Jurkat, Clone E6-1 (cell line): ENCODE results near the gene SLC32A1. TPM values are rescaled to one million over a fixed set of nuclear protein-coding genes. Genes with fewer than 3 reads are reported as not detected.
A peak's percentile ranks its signal among the peaks of the same experiment; 100 is the strongest.

Source experiments
- DNase-seq: peaks from one replicate; pipeline ENCODE4 v3.0.0-alpha.2; 2011; ENCODE audit warnings: low read depth, low spot score
- H3K4me3 ChIP-seq: 2 replicates; pipeline ENCODE4 v1.5.1; 2011; ENCODE audit warnings: mild to moderate bottlenecking, low read length, control low read depth, moderate library complexity
- polyA plus RNA-seq: library from polyadenylated mRNA; unstranded; fragments of >200 nt; gene quantifications from one replicate; pipeline ENCODE4 v1.2.1, GENCODE V29; 2012; ENCODE audit warnings: missing spikeins; ENCODE audit not compliant: insufficient read length, insufficient read depth

SLC32A1 gene, protein sequence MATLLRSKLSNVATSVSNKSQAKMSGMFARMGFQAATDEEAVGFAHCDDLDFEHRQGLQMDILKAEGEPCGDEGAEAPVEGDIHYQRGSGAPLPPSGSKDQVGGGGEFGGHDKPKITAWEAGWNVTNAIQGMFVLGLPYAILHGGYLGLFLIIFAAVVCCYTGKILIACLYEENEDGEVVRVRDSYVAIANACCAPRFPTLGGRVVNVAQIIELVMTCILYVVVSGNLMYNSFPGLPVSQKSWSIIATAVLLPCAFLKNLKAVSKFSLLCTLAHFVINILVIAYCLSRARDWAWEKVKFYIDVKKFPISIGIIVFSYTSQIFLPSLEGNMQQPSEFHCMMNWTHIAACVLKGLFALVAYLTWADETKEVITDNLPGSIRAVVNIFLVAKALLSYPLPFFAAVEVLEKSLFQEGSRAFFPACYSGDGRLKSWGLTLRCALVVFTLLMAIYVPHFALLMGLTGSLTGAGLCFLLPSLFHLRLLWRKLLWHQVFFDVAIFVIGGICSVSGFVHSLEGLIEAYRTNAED
- not detected for polyA plus RNA-seq

DNA sequence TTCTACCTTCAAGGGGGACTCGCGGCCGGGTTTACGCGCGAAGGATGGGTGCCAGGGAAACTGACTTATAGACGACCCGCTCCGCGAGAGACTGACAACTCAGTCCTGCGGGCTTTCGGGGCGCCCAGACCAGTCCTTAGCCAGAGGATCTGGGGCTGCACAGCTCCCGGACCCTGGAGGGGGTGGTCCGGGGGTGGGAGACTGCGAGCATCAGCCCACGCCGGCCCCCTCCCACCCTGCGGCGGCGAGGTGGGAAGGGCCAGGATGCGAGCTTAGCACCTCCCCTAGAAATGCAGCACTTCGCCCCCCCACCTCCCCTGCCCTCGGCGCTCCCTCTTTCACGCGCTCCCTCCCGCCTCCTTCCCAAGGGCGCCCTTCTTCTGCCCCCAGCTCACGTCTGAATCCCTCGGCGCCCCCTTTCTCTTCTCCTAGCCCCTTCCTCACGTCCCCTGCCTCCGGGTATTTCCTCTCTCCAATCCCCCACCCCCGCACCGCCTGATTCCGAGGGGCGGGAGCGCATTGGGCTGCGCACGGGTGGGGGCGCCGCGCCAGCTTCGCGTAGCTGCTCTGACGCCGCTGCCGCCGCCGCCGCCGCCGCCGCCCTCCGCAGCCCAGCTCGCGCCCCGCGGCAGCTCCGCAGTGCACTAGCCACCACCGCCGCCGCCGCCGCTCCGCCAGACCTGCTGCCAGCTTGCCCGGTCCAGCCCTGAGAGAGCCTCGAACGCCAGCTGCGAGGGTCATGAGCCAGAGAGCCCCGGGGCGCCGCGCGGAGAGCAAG, at the start of gene SLC32A1:
Gene SLC32A1, plus strand, starts transcription at position 639 of the 778 bp plus-strand sequence. CDS start 239 bp downstream, outside the sequence.
- peak within 1 kb of the TSS; percentile 40 for H3K4me3 ChIP-seq
- DNase-seq = no peak

DNA sequence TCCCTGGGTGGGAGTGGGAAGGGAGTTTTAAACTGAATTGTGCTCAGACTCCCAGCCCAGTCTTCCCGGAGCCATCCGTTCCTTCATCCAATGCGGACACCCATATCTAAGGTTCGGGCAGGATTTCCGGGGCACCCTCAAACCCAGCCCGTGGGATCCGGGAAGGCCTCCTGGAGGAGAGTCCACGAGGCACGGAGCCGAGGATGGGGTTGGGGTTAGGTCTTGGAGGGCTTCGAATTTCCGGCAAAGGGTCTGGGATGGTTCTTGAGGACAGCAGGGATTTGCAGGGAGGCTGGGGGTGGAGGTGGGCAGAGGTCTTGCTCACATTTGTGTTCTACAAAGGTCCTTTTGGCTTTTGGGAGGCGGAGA, 49.5 kb upstream of the SLC32A1 start:
- no peak overlapping the region for H3K4me3 ChIP-seq
- DNase-seq = no peak

DNA sequence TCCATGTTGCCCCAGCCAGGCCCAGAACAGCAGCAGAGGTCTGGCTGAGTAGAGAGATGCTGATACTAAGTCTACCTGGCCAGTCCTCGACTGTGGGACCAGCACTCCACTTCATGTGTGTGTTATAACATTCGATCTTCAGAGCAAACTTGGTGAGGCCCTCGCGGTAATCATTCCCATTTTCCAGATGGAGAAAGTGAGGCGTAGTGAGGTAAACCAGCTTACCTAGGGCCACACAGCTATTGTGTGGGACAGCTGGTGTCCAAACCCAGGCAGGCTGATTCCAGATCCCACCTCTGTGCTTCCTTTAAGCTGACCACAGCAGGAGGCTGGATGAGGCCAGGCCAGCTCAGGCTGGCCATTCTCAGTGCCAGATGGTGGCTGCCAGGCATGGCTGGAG, 47.7 kb upstream of the SLC32A1 start:
- H3K4me3 ChIP-seq = no peak overlapping the region
- DNase-seq = no peak

DNA sequence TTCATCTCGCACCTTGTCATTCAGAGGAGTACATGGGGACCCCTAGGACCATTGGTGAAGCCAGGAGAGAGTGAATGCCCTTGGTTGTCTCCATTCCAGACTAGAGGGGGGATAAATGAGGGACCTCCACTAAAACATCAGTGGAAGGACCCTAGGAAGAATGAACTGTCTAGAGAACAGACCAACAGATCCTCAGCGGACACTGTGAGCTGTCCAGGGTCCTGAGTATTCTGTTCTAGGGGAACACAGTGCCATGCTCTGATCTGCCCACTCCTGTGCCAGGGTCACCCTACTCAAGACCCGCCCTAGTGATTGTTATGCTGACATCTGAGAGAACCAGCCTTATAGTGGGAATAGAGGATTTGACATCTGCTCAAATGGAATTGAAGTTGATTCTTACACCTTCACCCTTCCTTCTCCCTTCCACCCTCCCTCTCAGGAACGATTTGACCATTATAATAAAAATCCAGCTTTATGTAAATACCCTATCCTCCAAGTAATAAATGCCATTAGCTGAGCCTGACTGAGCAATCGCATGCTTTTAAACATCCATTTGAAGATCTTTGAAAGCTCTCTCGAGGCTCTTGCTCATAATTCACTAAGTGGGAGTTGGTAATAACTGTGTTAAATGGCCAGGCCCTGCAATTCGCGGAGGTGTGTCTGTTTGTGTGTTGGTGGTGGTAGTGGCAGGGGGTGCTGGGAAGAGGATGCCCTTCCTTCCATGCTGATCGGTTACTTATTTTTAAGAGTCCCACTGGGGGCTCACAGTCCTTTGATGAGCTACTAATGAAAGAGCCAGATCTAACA, 43.6 kb upstream of the SLC32A1 start:
- no peak overlapping the region for H3K4me3 ChIP-seq
- peak; percentile 41 for DNase-seq

DNA sequence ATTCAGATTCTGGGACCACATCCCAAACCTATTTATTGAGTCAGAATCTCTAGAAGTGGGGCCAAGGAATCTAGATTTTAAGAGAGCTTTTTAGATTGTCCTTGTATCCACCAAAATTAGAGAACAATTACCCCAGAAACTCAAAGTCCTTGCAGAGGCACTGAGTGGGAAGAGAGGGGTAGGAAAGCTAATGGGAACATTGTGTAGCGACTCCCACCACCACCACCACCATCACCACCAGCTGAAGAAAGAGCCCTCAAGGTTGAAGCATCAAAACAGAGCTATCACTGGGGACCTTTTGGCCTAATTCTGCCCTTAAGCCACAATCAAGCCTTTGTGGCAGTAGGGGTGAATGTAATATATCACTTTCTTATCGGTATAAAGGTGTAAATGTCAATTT, 39.0 kb upstream of the SLC32A1 start:
- no peak for DNase-seq
- no peak overlapping the region for H3K4me3 ChIP-seq

DNA sequence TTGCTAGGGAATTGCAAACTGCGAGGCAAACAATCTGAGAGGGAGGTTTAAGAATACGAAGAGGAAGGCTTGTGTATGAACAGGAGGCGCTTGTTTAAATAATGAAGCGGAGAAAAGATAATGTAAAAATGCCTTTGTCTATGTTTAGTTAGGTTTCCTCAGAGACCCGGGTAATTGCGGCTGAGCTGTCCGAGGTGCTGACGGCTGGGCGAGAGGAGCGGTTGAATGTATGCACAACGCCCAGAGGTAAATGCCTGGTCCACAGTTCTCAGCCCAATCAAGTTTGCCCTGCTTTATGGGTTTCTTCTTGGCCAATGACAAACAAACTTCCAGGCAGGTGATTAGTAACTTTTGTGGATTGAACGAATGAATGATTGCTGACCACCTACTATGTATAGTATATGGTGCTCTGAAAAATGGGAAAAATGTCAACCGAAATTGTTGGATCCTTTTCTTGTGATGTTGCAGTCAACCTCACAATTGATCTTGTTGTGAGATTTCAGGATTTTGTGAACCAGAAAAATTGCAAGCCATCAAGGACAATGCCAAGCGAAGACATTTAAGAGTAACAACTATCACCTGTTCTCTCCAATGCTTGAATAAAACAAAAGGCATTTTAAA, 38.3 kb upstream of the SLC32A1 start:
- DNase-seq = peak; percentile 37

DNA sequence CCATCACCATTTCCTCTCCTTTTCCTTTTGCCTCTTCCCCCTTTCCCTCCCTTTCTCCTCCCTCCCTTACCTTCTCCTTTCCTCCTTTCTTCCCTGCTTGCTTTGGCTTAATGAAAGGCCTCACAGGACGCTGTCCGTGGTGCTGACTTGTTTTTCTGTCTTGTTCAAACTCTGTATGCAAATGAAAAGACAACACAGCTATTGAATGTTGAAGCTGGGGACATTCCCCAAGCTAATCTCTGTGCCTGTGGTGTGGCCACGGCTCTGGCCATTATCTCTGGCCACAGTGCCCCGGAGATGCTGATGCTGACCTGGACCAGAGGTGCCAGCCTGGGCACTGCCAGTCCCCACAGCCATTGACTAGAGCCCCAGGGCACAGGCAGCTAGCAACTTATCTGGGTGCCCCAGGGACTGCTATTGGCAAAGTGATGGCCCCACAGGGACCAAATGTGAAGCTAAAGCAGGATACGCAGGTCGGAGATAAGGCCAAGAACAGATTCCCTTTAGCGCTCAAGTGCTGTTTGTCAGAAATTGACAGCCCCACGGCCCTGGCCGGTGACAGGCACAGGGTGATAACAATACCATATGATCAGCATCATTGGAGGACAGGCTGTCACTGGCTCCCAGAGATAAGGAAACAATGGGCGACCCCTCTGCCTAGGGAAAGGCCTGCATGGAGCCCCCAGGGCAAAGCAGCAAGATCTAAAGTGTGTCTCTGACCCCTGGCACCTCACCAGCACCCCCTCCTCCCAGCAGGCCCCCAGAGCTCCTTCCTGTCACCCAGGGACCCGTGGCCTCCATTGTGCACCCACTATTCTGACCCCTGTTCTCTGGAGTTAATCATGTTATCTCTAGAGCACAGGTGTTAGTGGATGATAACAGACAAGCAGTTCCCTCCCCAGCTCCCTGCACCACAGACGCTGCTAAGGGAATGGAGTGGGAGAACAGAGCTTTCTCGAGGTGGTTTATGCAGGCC, 31.6 kb upstream of the SLC32A1 start:
- no peak overlapping the region for H3K4me3 ChIP-seq
- DNase-seq = peak; percentile 68

More for the DNA sequence above, 38.3 kb upstream of the SLC32A1 start:
- no peak overlapping the region for H3K4me3 ChIP-seq

DNA sequence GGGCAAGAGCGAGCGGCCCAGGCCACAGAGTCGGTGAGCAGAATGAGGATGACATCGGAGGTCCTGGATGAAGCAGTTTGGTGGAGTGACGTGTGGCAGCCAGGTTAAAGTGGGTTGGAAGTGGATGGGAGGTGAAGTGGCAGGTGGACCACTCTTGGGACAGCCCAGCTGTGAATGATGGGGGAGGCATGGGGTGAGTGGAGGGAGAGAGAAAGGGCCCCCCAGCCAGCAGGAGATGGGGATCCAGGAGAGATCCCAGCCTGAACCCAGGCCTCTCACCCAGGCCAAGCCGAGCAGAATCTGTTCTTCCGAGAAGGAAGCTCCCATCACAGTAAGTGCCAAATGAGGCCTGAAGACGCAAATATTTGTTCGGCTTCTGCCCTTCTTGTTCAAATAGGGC, 27.0 kb upstream of the SLC32A1 start:
- no peak overlapping the region for H3K4me3 ChIP-seq
- DNase-seq = no peak

DNA sequence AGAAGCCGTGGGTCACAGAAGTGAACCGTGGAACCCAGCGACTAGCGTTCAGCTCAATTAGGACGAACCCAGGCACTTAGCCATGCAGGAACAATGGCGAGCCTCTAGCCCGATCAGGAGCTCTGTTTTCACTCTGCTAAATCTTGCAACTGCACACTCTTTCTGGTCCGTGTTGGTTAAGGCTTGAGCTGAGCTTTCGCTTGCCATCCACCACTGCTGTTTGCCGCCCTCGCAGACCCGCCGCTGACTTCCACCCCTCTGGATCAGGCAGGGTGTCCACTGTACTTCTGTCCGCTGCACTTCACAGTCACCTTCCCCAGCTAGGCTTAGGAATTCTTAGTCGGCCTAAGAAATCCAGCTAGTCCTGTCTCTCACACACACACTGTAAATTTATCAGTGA, 25.7 kb upstream of the SLC32A1 start:
- H3K4me3 ChIP-seq = no peak overlapping the region
- DNase-seq = no peak

DNA sequence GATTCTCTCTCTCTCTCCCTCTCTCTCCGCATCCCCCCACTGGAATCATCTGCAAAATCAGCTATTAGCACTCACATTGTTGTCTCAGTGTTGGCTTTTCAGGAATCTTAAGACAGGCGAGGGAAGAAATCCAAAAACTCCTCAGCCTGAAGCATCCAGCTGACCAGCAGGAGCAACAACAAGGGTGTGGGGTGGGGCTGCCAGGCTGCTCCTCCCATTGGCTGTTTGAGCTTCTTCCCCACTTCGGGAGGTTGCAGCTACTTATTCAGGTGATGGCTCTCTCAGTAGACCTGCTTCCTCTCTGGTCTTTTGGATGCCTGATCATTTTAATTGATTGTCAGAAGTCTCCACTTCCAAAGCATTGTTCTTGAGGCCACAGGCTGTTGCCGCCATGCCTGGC, 24.1 kb upstream of the SLC32A1 start:
- no peak overlapping the region for H3K4me3 ChIP-seq
- DNase-seq = no peak

DNA sequence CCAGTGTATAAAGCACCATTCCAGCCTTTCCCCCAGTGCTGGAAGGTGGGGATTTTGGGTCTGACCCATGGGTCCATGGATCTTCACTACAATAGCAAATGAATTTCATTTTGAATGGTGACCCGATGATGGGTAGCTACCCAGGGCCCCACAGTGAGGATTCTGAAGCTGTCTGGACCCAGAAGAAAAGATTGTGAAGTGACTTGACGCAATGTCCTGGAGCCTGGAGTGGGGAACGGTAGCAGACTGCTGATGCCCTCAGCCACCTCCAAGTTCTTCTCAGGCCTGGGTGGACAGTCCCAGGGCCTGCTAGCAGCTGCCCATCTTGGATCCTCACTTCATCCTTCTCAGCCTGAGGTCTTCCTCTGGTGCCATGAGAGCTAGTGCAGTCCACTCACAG, 23.4 kb upstream of the SLC32A1 start:
- H3K4me3 ChIP-seq = no peak overlapping the region
- no peak for DNase-seq

DNA sequence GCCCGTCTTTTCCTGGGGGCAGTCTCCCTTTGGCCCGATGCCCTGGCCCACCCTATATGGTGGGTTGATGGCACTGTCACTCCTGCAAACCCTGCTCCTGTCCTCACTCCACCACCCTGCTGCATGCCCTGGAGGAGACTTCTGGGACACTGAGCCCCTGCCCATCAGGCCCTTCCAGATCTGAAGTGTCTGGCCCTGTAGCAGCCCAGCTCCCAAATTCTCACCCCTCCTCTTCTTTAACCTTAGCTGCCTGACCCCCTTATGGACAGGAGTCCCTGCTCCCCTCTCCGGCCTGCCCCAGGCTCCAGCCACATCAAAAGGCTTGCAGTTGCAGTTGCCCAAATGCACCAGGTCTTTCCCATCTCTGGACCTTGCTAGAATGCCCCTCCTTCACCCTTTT, 20.8 kb upstream of the SLC32A1 start:
- no peak for DNase-seq
- no peak overlapping the region for H3K4me3 ChIP-seq

DNA sequence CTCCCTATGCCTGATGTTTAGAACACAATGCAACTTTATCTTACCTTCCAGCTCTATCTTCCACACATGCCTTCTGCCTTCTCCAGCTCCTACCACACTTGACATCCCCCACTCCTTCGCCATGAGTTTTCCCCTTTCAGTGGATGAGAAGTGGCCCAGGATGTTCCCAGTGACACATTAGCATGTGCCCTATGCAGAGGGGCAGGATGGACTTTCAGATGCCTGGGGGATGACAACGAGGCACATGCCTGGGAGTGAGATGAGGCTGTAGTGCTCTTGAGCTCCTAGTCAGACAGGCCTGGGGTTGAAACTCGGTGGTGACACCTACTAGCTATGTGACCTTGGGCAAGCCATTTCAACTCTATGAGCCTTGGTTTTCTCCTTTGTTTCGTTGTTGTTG, 20.1 kb upstream of the SLC32A1 start:
- no peak for DNase-seq
- no peak overlapping the region for H3K4me3 ChIP-seq

DNA sequence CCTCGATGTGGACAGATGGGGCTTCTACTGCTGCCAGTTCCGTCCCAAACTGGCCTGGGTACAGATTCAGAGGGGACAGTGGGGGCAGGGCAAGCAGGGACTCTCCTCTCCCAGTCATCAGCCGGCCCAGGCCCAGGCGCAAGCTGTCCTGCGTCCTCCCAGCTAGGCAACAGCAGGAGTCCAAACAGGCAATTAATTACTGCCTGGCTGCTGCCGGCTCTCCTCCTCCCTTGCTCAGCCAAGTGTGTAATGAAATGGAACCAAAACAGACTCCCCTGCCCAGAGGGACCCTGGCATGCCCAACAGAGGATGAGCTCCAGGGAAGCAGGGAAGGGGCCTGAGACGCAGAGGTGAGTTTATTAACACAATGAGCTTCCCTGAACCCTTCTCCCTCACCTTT, 17.8 kb upstream of the SLC32A1 start:
- H3K4me3 ChIP-seq = no peak overlapping the region
- no peak for DNase-seq

DNA sequence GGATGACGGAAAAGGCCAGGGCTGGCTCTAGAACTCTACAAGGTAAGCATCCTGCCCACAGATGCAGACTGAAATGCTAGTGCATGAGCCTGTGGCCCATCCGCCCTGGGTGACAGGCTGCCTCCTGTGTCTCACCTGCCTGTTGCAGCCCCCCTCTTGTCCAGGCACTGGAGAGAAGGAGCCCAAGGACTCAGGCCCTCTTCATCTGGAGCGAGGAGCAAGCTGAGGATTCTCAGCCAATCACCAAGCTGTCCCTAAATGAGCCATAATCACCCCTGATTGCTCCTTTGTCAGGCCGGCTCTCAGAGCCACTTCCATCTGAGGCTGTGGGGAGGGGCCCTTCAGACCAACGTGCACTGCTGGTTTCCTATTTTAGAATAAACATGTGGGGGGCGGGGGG, 10.0 kb upstream of the SLC32A1 start:
- H3K4me3 ChIP-seq = no peak overlapping the region
- no peak for DNase-seq

DNA sequence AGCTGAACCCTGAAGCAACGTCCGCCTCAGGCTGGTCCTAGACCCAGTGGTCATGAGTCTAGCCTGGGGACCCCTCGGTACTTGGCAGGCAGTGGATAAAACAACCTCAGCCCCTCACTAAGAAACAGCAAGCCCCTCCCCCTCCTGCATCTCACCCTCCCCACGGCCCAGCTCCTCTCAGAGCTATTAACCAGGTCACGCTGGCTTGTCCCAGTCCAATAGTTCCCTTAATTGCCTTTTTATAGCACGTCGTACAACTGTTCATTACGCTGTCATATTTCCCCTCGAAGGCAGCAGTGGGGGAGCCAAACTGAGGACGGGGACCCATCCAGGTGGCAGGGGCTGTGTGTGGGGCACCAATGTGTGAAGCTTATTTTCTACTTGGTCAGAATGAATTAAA, 8.6 kb upstream of the SLC32A1 start:
- DNase-seq = no peak
- H3K4me3 ChIP-seq = no peak overlapping the region

DNA sequence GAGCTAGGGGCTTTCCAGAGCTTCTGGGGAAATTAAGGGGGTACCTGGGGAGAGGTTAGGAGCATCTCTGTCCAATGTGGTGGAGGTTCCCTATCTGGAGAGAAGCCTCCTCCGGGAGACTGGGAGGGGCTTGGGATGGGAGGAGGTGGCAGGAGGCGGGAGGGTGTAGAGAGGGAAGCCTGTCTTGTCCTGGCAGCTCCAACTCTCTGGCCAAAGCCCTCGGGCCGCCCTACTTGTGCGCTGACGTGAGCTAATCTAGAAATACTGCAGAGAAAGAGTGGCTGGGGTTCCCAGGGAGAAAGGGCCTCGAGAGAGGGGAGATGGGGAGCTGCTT, 1.6 kb upstream of the SLC32A1 start:
- no peak for DNase-seq
- no peak overlapping the region for H3K4me3 ChIP-seq
